CD4-positive, alpha-beta T cell treated with Interleukin-6 at 100 ng/mL for 8 hours (primary cell): Measurements from ENCODE around the gene FAM124A.
"Not testable (repeated sequence)": the region's sequence is repeated elsewhere in the genome, so short reads cannot be mapped to it uniquely, and the experiment has no call there.

Experiments
- DNase-seq: peaks from one replicate; pipeline ENCODE4 v3.0.0-alpha.2; 2020; ENCODE audit warnings: mixed read lengths, low spot score

The FAM124A gene

DNA sequence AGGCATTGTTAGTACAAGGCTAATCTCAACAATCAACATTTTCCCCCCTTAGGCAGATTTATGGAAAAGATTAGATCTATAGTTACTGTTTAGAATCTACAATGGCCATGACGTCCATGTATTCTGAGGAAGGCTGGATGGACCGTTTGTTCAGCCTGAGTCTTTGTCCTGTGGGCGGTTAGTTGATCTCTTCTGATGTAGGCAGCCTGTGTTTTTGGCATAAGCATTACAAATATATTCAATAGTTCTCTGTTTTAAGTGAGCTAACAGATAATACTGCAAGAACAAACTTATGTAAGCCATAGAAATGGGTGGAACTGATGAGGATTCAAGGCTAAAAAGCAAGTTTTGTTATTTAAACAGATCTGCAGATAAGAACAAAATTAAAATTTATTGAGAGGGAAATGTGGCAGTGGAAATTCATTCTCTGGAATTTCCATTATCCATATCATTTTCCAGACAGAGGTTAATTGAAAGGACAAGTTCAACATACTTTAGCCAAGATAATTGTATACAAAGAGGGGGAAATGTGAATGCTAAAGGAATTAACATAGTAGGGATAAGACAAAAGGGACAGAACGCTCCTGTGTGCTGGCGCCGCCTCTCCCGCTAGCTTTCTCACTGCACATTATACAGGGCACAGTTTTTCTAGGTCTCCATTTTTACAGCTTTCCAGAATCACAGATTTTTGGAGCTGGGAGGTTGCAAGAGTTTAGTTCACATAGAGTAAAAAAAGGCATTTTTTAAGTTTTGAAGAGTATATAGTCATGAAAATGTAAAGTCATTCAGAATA is 48.6 kb downstream of the FAM124A start:
- DNase-seq: no peak

- no peak for DNase-seq
These were observed 49.4 kb downstream of the FAM124A start for GRCh38 chr13:51271528-51272085.

DNA sequence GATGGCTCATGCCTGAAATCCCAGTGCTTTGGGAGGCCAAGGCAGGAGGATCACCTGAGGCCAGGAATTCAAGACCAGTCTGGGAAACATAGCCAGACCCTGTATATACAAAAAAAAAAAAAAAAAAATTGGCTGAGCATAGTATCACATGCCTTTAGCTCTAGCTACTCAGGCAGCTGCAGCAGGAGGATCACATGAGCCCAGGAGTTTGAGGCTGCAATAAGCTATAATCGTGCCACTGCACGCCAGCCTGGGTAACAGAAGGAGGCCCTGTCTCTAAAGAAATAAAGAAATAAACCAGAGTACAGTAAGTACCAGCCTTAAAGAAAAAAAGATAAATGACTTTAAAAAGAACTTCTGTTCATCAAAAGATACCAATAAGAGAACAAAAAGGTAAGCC is 52.9 kb downstream of the FAM124A start:
- no peak for DNase-seq

DNA sequence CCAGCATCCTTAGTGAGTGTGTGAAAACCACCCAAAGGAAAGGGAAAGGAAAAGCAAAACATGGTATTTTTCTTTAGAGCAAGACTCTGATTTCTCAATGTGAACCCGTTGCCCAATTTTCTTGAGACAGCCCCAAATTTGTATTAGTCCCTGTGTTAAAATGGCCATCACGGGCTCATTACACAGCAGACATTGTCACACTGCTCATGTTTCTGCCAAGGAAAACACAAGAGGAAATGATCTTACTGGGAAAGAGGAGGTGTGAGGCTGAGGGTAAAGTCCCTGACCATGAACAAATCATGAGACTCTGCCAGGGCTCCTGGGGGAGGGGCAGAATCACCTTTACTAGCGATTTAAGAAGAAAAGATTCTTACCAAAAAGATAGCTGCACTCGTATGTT is 54.4 kb downstream of the FAM124A start:
- DNase-seq: no peak

DNA sequence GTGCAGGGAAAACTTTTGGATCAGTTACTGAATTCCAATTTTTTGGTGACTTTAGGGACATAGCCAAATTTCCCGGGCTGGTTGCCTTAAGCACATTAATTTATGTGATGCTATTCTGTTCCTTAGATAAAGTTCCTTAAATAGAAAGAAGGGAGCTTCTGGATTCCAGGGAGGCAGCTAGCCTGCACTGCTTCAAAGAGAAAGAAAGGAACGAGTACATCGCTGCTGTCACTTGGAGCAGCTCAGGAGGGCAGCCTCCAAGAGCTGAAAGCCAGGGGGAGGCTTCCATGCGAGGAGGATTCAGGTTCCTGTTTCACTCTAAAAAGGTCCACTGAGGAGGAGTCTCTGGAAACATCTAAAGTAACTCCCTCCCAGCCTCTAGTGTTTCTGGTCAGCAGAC is 55.7 kb downstream of the FAM124A start:
- DNase-seq: no peak

DNA sequence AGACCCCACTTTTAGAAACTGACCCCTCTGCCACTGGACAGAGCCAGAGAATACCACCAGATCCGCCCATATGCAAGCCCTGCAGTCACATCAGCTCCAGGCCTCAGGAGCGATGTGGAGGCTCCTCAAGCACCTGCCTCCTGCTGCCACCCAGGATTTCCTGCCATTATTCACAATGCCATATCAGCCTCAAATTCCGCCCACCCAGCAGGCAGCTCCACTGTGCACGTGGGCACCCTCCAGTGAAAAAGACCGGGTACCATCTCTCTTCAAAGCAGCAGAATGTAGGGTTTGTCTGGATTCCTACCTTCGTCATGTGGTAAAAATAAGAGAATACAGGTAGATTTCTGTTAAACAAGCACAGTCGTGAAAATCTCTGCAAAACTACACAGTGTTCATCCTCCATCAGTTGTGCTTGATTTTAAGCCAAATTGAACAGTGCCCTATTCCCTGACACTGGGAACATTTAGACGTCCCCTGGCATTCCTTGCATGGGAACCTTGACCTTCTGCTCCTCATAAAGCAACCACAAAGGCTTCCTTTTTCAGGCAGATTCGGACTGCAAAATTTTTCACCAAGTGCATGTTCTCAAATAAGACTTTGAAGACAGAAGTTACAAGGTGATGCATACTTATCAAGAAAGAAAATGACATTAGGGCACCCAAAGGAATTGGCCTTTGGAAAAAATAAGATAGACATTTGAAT is 56.4 kb downstream of the FAM124A start:
- DNase-seq: no peak

- no peak for DNase-seq
These were observed 58.3 kb downstream of the FAM124A start for GRCh38 chr13:51280379-51280940.

- DNase-seq: no peak
These were observed 60.1 kb downstream of the FAM124A start for GRCh38 chr13:51282322-51282721.

DNA sequence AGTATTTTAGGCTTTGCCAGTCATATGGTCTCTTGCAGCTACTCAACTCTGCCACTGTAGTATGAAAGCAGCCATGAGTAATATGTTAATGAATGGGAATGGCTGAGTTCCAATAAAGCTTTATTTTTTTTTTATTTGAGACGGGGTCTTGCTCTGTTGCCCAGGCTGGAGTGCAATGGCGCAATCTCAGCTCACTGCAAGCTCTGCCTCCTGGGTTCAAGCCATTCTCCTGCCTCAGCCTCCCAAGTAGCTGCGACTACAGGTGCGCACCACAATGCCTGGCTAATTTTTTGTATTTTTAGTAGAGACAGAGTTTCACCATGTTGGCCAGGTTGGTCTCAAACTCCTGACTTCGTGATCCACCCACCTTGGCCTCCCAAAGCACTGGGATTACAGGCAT is 60.7 kb downstream of the FAM124A start:
- not testable (repeated sequence) for DNase-seq

DNA sequence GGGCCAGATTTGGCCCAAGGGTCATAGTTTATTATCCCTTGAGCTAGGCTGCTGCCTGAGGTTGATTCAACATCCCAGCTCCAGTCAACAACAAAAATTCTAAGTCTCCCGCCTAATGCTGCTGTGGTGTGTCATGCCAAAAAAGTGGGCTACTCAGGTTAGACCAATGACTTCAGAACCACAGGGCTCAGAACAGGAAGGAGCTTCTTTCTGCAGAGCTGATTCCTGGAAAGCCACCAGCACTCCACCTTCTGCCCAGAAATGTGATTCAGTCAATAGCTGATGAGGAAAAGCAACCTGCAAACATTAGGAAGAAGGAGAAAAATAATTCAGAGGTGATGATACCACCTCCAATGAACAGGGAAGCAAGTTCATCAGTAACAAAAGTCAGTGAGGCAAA is 61.2 kb downstream of the FAM124A start:
- no peak for DNase-seq

- DNase-seq: no peak
These were observed 62.1 kb downstream of the FAM124A start for GRCh38 chr13:51284339-51284738.

GRCh38 chr13:51286135-51287002 is 64.2 kb downstream of the FAM124A start:
- peak; percentile 56 for DNase-seq

DNA sequence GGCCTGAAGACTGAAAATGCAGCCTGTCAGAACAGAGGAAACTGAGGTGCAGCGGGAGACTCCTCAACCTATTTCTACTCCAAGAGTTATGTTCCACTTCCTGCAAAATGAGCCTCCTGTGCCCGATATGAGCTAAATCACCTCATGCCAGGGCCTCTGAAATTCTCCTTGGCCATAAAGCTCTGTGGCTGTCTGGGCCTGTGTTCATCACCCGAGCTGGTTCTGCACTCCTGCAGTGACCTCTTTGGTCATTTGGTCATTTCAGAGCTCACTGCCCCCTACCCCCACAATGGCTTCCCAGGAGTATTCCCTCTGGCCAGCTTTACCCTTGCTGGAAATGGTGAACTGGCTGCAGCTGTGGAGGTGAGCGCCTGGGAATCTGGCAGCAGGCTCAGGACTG is 65.6 kb downstream of the FAM124A start:
- no peak for DNase-seq

DNA sequence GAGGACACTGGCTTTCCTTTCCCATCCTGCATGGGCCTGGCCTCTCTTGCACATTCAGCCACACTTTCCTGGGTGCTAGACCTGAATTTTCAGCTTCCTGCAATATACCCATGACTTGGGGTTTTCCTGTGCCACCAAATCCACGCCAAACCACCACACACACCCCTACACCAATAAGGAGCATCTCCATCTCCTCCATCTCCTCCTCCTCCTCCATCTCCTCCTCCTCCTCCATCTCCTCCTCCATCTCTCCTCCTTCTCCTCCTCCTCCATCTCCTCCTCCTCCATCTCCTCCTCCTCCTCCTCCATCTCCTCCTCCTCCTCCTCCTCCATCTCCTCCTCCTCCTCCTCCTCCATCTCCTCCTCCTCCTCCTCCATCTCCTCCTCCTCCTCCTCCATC is 66.1 kb downstream of the FAM124A start:
- DNase-seq: not testable (repeated sequence)

GRCh38 chr13:51291341-51291740 is 69.1 kb downstream of the FAM124A start:
- DNase-seq: no peak

DNA sequence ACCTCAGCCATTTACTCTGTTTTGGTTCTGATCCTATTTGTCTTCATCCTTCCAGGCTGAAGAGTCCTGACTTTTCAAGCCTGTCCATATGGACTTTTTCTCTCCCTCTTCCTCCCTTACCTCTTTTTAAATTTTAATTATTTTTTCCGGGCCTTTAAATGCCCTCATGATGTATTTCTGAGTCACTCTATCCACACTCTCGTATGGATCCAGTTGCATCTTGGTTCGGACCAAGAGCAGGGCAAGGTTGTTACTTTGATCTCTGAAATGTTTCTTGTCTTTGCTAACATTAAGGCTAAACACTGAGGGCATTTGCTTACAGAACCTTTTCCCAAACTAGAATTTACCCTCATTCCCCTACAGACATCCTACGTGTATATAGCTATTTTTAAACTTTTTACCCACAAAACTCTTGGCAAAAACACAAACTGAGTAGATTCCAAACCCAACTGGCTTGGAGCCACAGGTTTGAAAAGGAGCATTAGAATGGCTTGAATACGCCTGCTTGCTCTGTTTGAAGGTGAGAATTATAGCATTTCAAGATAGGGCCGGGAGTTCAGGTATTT is 69.9 kb downstream of the FAM124A start:
- no peak for DNase-seq

GRCh38 chr13:51297556-51297955 is 75.4 kb downstream of the FAM124A start:
- no peak for DNase-seq

- DNase-seq: no peak
These were observed 76.6 kb downstream of the FAM124A start for GRCh38 chr13:51298812-51299211.

GRCh38 chr13:51303063-51303552 is 80.9 kb downstream of the FAM124A start:
- DNase-seq: no peak

GRCh38 chr13:51303882-51304281 is 81.7 kb downstream of the FAM124A start:
- DNase-seq: no peak

GRCh38 chr13:51305271-51305967 is 83.2 kb downstream of the FAM124A start:
- DNase-seq: no peak
